ENCODE results near the gene PJA2.
"Not testable (repeated sequence)": the region's sequence is repeated elsewhere in the genome, so short reads cannot be mapped to it uniquely, and the experiment has no call there.

Gene PJA2

GRCh38 chr5:109409844-109410388 is at the start of gene PJA2:
PJA2 (minus strand) TSS chr5:109409974; CDS start chr5:109383433, 26,541 bp downstream.
- peak; percentile 100 for DNase-seq (ENCODE audit: low read depth)

- peak; percentile 100 for DNase-seq (ENCODE audit: low read depth)
Observed at GRCh38 chr5:109455598-109456096, 45.9 kb upstream of the PJA2 start.

GRCh38 chr5:109454731-109455505 is 45.1 kb upstream of the PJA2 start:
- DNase-seq (ENCODE audit: low read depth), result peak; percentile 70

GRCh38 chr5:109453251-109453650 is 43.5 kb upstream of the PJA2 start:
- DNase-seq (ENCODE audit: low read depth), result peak; percentile 58

- peak; percentile 22 for DNase-seq (ENCODE audit: low read depth)
Observed at GRCh38 chr5:109452661-109453060, 42.9 kb upstream of the PJA2 start.

GRCh38 chr5:109451146-109451545 is 41.4 kb upstream of the PJA2 start:
- no peak for DNase-seq (ENCODE audit: low read depth)

GRCh38 chr5:109450129-109450877 is 40.5 kb upstream of the PJA2 start:
- DNase-seq (ENCODE audit: low read depth), result no peak

- DNase-seq (ENCODE audit: low read depth), result no peak
Observed at GRCh38 chr5:109448838-109449237, 39.1 kb upstream of the PJA2 start.

- DNase-seq (ENCODE audit: low read depth), result no peak
Observed at GRCh38 chr5:109439590-109439989, 29.8 kb upstream of the PJA2 start.

GRCh38 chr5:109426075-109426474 is 16.3 kb upstream of the PJA2 start:
- no peak for DNase-seq (ENCODE audit: low read depth)

GRCh38 chr5:109425521-109425920 is 15.7 kb upstream of the PJA2 start:
- DNase-seq (ENCODE audit: low read depth), result not testable (repeated sequence)

- no peak for DNase-seq (ENCODE audit: low read depth)
Observed at GRCh38 chr5:109421956-109422355, 12.2 kb upstream of the PJA2 start.

GRCh38 chr5:109418712-109419352 is 9.1 kb upstream of the PJA2 start:
- DNase-seq (ENCODE audit: low read depth), result no peak

- DNase-seq (ENCODE audit: low read depth), result no peak
Observed at GRCh38 chr5:109416882-109417281, 7.1 kb upstream of the PJA2 start.

GRCh38 chr5:109413921-109414461 is 4.2 kb upstream of the PJA2 start:
- DNase-seq (ENCODE audit: low read depth), result peak; percentile 21

GRCh38 chr5:109413458-109413857 is 3.7 kb upstream of the PJA2 start:
- DNase-seq (ENCODE audit: low read depth), result peak; percentile 57

GRCh38 chr5:109412981-109413402 is 3.2 kb upstream of the PJA2 start:
- DNase-seq (ENCODE audit: low read depth), result no peak

GRCh38 chr5:109411627-109412026 is 1.9 kb upstream of the PJA2 start:
- DNase-seq (ENCODE audit: low read depth), result peak; percentile 96

GRCh38 chr5:109411149-109411514 is 1.4 kb upstream of the PJA2 start:
- DNase-seq (ENCODE audit: low read depth), result no peak

- peak; percentile 86 for DNase-seq (ENCODE audit: low read depth)
Observed at GRCh38 chr5:109410389-109411148, 795 bp upstream of the PJA2 start.
